ENCODE results near the gene ZDHHC24. TPM values are rescaled to one million over a fixed set of nuclear protein-coding genes. Genes with fewer than 3 reads are reported as not detected.

ZDHHC24 gene
- total RNA-seq, 1 donor from 2014 or later: 19.0 TPM

GRCh38 chr11:66548774-66549630 lies 3.2 kb upstream of the ZDHHC24 start:
- ATAC-seq (ENCODE audit: low read depth) (no peak), DNase-seq (no peak)
- H3K27ac Mint-ChIP-seq: no peak overlapping the region
- no peaks in the 10 kb centered on the region for H3K27me3 Mint-ChIP-seq
- TF ChIP-seq CTCF (IDR thresholded peaks at IDR 0.05): no peak
- H3K9me3 Mint-ChIP-seq: no peaks in the 10 kb centered on the region
- H3K4me1 Mint-ChIP-seq: peaks cover 19% of the 10 kb centered on the region
- H3K4me3 Mint-ChIP-seq: no peak overlapping the region
- ChIA-PET CTCF (interaction anchor here (1.2 kb wide), 1 partner anchor 29 kb away, joined by 3 read pairs; no protein-coding TSS in a partner anchor), POLR2A (no interaction called here)
- H3K36me3 Mint-ChIP-seq (ENCODE audit: low read depth): no peaks in the 10 kb centered on the region
- intact Hi-C loops (cut with micrococcal nuclease): loop anchor here (5.0 to 10.0 kb wide), 2 partner anchors 68 to 296 kb away; partner anchors contain the start of genes RBM14 and RCE1

GRCh38 chr11:66548041-66548440 lies 2.2 kb upstream of the ZDHHC24 start:
- DNase-seq (no peak), ATAC-seq (ENCODE audit: low read depth) (no peak)
- intact Hi-C loops (cut with micrococcal nuclease): loop anchor here (5.0 to 10.0 kb wide), 2 partner anchors 69 to 297 kb away; partner anchors contain the start of genes RBM14 and RCE1
- Mint-ChIP-seq H3K4me1 (peaks cover 29% of the 10 kb centered on the region), H3K27ac (no peak overlapping the region), H3K4me3 (no peak overlapping the region), H3K9me3 (no peaks in the 10 kb centered on the region), H3K27me3 (no peaks in the 10 kb centered on the region), H3K36me3 (ENCODE audit: low read depth) (peaks cover 5% of the 10 kb centered on the region)
- CTCF ChIA-PET: no interaction called here
- TF ChIP-seq CTCF (IDR thresholded peaks at IDR 0.05): no peak
- POLR2A ChIA-PET: interaction anchor here (3.6 kb wide), 1 partner anchor 129 kb away, joined by 58 read pairs; the partner anchor contains the start of gene RBM4B

DNA sequence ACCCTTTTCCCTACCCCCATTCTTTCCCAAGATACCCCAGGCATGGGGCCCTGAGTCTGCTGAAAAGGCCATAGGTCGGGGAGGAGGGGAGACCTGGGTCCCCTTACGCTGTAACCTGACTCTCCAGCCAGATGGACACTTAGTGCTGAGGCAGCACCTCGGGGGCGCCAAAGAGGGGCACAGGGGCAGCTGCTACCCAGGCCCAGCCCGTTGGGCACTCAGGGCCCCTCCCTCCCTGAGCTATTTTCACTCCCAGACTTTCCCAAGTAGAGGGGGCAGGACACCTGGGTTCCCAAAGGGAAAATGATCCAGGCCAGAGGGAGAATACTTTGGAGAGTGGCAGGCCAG lies 1.8 kb upstream of the ZDHHC24 start:
- CTCF ChIA-PET: no interaction called here
- peaks cover 30% of the 10 kb centered on the region for H3K4me1 Mint-ChIP-seq
- POLR2A ChIA-PET: interaction anchor here (3.6 kb wide), 1 partner anchor 130 kb away, joined by 58 read pairs; the partner anchor contains the start of gene RBM4B
- H3K36me3 Mint-ChIP-seq (ENCODE audit: low read depth): peaks cover 8% of the 10 kb centered on the region
- ATAC-seq (ENCODE audit: low read depth) (no peak), DNase-seq (no peak)
- H3K4me3 Mint-ChIP-seq: peak overlapping the region; percentile 15
- intact Hi-C loops (cut with micrococcal nuclease): loop anchor here (2.0 to 10.0 kb wide), 3 partner anchors 37 to 297 kb away; partner anchors contain the start of genes BBS1, RBM14 and RCE1
- no peak for TF ChIP-seq CTCF (IDR thresholded peaks at IDR 0.05)
- H3K27ac Mint-ChIP-seq: no peak overlapping the region
- H3K27me3 Mint-ChIP-seq: no peaks in the 10 kb centered on the region
- H3K9me3 Mint-ChIP-seq: no peaks in the 10 kb centered on the region

GRCh38 chr11:66546966-66547661 lies 1.3 kb upstream of the ZDHHC24 start:
- Mint-ChIP-seq H3K4me3 (peak overlapping the region; percentile 77), H3K27ac (peak overlapping the region; percentile 57), H3K27me3 (no peaks in the 10 kb centered on the region), H3K9me3 (no peaks in the 10 kb centered on the region), H3K36me3 (ENCODE audit: low read depth) (peaks cover 13% of the 10 kb centered on the region), H3K4me1 (peaks cover 35% of the 10 kb centered on the region)
- intact Hi-C loops (cut with micrococcal nuclease): loop anchor here (1.0 to 10.0 kb wide), 8 partner anchors 21 to 298 kb away; partner anchors contain the start of genes BBS1, CTSF, DPP3 and RBM14
- CTCF ChIA-PET: interaction anchor here (2.1 kb wide), 1 partner anchor 131 kb away, joined by 18 read pairs; the partner anchor contains the start of gene RBM4B
- DNase-seq: no peak
- no peak for TF ChIP-seq CTCF (IDR thresholded peaks at IDR 0.05)
- no peak for ATAC-seq (ENCODE audit: low read depth)
- POLR2A ChIA-PET: interaction anchor here (1.2 to 3.6 kb wide), 11 partner anchors 9 to 296 kb away, joined by 3 to 58 read pairs (median 9); partner anchors contain the start of genes DPP3, MRPL11, PELI3 and RBM14
